ENCODE measurements around the gene CHD5.

DNA sequence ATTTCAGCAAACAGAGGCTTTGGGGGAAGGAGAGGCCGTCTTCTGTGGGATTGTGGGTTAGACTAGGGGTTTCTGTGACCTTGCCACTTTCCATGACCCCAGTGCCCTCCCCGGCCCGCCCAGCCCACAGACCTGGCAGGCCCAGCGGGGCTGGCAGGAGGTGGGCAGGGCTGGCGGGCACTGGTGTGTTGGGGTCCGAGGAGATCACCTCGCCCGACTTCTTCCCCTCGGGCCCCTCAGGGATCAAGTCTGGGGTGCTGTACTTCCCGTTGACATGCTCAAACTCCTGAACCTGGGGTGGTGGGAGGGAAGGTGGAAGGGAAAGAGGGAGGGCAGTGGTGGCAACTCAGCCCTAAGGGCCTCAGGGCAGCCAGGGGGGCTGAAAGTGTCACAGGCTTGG, 56.3 kb downstream of the CHD5 start:
- TF ChIP-seq, protein P1, sequence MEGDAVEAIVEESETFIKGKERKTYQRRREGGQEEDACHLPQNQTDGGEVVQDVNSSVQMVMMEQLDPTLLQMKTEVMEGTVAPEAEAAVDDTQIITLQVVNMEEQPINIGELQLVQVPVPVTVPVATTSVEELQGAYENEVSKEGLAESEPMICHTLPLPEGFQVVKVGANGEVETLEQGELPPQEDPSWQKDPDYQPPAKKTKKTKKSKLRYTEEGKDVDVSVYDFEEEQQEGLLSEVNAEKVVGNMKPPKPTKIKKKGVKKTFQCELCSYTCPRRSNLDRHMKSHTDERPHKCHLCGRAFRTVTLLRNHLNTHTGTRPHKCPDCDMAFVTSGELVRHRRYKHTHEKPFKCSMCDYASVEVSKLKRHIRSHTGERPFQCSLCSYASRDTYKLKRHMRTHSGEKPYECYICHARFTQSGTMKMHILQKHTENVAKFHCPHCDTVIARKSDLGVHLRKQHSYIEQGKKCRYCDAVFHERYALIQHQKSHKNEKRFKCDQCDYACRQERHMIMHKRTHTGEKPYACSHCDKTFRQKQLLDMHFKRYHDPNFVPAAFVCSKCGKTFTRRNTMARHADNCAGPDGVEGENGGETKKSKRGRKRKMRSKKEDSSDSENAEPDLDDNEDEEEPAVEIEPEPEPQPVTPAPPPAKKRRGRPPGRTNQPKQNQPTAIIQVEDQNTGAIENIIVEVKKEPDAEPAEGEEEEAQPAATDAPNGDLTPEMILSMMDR (IDR thresholded peaks at IDR 0.05), result no peak
- no peak for TF ChIP-seq POLR2A (IDR thresholded peaks at IDR 0.05)

Measured in adrenal gland (tissue), 5 donors.